Peyer's patch (tissue), 4 donors: Measurements from ENCODE around the gene L1CAM. TPM values are rescaled to one million over a fixed set of nuclear protein-coding genes. Genes with fewer than 3 reads are reported as not detected.

Experiments
- DNase-seq, 3 donors: peaks; one replicate each; pipeline ENCODE4 v3.0.0-alpha.2; 2017 to 2019
- H3K27ac ChIP-seq, 4 donors: fragments of 200-600 bp; sonication (generic); one replicate each; pipeline ENCODE4 v1.5.1; 2016 to 2019
- H3K27me3 ChIP-seq, 2 donors: fragments of 200-600 bp; sonication (generic); one replicate each; pipeline ENCODE4 v1.5.1; 2019
- H3K36me3 ChIP-seq, 3 donors: fragments of 200-600 bp; sonication (generic); one replicate each; pipeline ENCODE4 v1.5.1; 2016 to 2019
- H3K4me1 ChIP-seq, 4 donors: fragments of 200-600 bp; sonication (generic); one replicate each; pipeline ENCODE4 v1.5.1; 2016 to 2019
- H3K4me3 ChIP-seq, 4 donors: fragments of 200-600 bp; sonication (generic); 1 replicate in 3 of 4; 2 replicates in 1 of 4; pipeline ENCODE4 v1.5.1; 2016 to 2019; ENCODE audit warnings: mild to moderate bottlenecking in 1 of 4
- H3K9me3 ChIP-seq, 4 donors: fragments of 200-600 bp; sonication (generic); one replicate each; pipeline ENCODE4 v1.5.1; 2016 to 2019; ENCODE audit warnings: mild to moderate bottlenecking in 1 of 4
- POLR2A ChIP-seq, 2 donors: fragments of 450-650 bp; IDR thresholded peaks; one replicate each; pipeline ENCODE4 v1.5.1; 2017; ENCODE audit warnings: antibody characterized with exemption in 2 of 2, mild to moderate bottlenecking in 2 of 2, moderate library complexity in 2 of 2
- total RNA-seq, 4 donors: library from RNA; depleted of rRNA; stranded (reverse); fragments of >200 nt; gene quantifications; one replicate each; pipeline ENCODE4 v1.1.0, GENCODE V29; 2016
- TF ChIP-seq, protein P1 (sequence below), 6 experiments: fragments of 450-650 bp in 4 of 6; fragments of 200-600 bp in 2 of 6; sonication (generic) in 1 of 6; IDR thresholded peaks; one replicate each; pipeline ENCODE4 v1.5.1; 2017 to 2019; ENCODE audit warnings: antibody characterized with exemption in 6 of 6, mild to moderate bottlenecking in 3 of 6, moderate library complexity in 1 of 6

Gene L1CAM
- total RNA-seq, 4 donors from 2014 or later = 1.8 to 7.4 (median 4.6) TPM

DNA sequence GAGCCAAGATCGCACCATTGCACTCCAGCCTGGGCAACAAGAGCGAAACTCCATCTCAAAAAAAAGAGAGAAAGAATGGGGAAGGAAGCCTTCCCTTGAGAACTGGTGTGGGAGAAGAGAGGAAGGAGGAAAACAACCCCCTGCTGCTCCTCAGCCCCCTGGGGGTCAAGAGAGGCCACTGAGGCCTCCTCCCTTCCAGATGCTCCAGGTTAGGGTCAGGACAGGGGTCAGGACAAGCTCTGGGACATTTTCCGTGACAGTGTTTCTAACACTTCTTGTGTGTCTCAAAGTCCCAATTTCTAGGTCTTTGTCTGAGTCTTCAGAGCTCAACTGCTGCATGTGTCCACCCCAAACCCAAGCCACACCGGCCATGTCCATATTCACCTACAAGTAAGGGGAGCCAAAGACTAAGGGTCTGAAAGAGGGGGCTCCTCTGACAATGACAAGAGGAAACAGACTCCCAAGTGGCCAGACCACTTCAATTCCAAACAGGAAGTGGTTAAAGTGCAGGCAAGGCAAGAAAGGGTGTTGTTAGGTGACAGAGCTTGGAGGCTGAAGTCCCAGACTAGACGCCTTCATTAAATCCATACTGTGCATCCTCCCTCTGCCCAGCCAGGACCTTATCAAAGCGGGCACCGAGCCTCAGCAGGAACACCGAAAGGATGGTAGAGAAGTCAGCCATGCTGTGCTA is 8.3 kb downstream of the L1CAM start:
- Histone ChIP-seq H3K36me3 (no peaks in the 10 kb centered on the region), H3K4me1 (peaks cover 0 to 4% (median 0%) of the 10 kb centered on the region in 4 donors), H3K27me3 (no peaks in the 10 kb centered on the region), H3K4me3 (no peak overlapping the region), H3K27ac (no peak overlapping the region), H3K9me3 (no peaks in the 10 kb centered on the region)
- no peak for DNase-seq
- TF ChIP-seq POLR2A (IDR thresholded peaks at IDR 0.05) = no peak
- TF ChIP-seq, protein P1, sequence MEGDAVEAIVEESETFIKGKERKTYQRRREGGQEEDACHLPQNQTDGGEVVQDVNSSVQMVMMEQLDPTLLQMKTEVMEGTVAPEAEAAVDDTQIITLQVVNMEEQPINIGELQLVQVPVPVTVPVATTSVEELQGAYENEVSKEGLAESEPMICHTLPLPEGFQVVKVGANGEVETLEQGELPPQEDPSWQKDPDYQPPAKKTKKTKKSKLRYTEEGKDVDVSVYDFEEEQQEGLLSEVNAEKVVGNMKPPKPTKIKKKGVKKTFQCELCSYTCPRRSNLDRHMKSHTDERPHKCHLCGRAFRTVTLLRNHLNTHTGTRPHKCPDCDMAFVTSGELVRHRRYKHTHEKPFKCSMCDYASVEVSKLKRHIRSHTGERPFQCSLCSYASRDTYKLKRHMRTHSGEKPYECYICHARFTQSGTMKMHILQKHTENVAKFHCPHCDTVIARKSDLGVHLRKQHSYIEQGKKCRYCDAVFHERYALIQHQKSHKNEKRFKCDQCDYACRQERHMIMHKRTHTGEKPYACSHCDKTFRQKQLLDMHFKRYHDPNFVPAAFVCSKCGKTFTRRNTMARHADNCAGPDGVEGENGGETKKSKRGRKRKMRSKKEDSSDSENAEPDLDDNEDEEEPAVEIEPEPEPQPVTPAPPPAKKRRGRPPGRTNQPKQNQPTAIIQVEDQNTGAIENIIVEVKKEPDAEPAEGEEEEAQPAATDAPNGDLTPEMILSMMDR (IDR thresholded peaks at IDR 0.05) = no peak

DNA sequence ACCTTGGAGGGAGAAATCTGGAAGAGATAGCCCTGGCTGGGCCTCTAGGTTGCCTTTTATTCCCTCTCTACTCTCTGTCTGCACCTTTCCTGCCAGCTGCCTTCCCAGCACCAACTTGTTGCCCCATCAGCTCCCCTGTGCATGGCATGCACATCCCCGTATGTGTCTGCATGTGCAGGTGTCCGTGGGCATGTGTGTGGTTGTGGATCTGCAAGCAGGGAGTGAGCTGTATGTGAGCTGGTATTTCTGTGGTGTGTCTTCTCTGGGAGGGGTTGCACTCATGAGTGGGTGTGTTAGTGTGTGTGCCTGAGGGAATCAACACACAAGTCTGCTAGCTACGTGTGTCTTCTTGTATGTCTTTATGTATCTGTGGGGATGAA is 9.9 kb downstream of the L1CAM start:
- peaks cover 0 to 4% (median 0%) of the 10 kb centered on the region in 4 donors for H3K4me1 ChIP-seq
- H3K27ac ChIP-seq = no peak overlapping the region
- TF ChIP-seq, protein P1 (IDR thresholded peaks at IDR 0.05) = no peak
- no peak for TF ChIP-seq POLR2A (IDR thresholded peaks at IDR 0.05)
- no peaks in the 10 kb centered on the region for H3K27me3 ChIP-seq
- no peak overlapping the region for H3K4me3 ChIP-seq
- H3K36me3 ChIP-seq = no peaks in the 10 kb centered on the region
- no peak for DNase-seq
- no peaks in the 10 kb centered on the region for H3K9me3 ChIP-seq

DNA sequence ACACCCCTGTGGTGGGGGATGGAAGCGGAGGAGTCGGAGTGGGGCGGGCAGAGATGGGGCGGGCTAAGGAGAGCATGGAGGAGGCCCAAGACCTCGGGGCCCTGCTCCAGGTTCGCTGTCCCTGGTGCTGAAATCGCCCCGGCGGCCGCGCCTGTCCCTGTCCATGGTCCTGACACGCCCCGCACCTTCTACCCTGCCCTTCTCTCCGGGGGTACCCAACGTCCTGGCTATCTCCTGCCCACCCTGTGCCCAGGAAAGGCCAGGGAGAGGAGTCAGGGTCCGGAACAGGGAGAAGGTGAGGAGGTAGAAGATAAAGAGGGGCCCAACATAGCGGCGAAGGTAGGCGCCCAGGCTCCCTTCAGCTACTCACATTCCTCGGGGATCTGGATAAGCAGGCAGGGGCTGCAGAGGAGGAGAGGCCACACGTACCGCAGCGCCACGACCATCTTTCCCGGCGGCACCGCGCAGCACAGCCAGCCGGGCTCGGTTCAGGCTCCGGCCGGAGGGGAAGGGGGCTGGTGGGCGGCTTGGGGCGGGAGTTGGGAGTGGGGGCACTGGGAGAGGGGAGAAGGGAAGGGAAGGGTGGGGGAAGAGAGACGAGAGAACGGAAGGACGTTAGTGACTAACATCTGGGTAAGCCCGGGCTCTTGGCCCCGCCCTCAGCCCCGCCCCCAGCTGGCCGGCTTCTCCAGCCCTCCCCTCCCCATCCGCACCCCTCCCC is 10.4 kb downstream of the L1CAM start:
- TF ChIP-seq, protein P1 (IDR thresholded peaks at IDR 0.05) = no peak
- TF ChIP-seq POLR2A (IDR thresholded peaks at IDR 0.05) = no peak
- peak; percentile 24 to 68 (median 66) for DNase-seq
- Histone ChIP-seq H3K36me3 (no peaks in the 10 kb centered on the region), H3K4me3 (no peak overlapping the region), H3K9me3 (no peaks in the 10 kb centered on the region), H3K27me3 (no peaks in the 10 kb centered on the region), H3K27ac (no peak overlapping the region), H3K4me1 (peaks cover 0 to 4% (median 0%) of the 10 kb centered on the region in 4 donors)

DNA sequence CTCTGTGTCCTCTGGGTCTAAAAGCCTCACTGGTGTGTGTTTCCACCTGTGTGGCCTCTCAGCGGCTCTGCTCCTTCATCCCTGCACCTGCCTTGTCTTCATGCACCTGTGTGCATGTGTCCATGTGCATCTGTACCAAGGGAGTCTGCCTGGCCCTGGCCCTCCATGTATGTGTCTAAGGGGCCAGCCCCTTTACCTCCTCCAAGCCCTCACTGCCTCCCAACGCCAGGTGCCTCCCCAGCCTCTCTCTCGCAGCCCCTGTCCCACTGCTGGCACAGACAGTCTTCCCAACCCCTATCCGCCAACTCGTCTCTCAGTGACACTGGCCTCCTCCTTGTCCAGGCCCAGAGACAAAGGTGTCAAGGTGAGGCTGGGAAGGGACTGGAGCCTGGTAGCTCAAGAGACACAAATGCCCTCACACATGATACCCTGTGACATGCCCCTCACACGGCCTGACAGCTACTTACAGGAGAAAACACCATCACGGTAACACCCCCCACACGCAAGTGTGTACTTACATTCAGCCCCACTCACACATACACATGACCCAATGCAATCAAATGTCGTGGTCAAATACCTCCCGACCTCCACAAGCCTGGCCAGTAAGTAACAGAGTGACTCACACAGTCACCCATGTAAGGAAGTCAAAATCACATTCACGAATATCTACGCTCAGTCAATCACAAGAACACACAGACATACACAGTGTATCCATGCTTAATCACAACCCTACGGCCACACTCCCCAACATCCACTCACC is 11.4 kb downstream of the L1CAM start:
- H3K4me3 ChIP-seq = no peak overlapping the region
- TF ChIP-seq, protein P1 (IDR thresholded peaks at IDR 0.05) = no peak
- TF ChIP-seq POLR2A (IDR thresholded peaks at IDR 0.05) = no peak
- no peaks in the 10 kb centered on the region for H3K27me3 ChIP-seq
- no peaks in the 10 kb centered on the region for H3K9me3 ChIP-seq
- no peak overlapping the region for H3K27ac ChIP-seq
- peaks cover 0 to 4% (median 0%) of the 10 kb centered on the region in 4 donors for H3K4me1 ChIP-seq
- DNase-seq = no peak
- no peaks in the 10 kb centered on the region for H3K36me3 ChIP-seq

DNA sequence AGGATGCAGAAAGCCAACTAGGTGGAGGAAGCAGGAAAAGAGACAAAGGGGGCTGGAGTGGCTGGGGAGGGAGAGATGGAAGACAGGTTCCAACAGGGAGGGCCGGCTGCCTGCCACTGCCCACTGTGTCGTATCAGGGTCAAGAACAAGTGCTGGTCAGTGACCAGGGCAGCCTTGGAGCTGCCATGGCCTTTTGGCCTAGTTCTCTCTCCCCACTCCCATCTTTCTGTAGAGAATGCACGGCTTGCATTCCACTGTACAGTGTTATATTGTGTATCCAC is 11.9 kb downstream of the L1CAM start:
- H3K36me3 ChIP-seq = no peaks in the 10 kb centered on the region
- H3K9me3 ChIP-seq = no peaks in the 10 kb centered on the region
- TF ChIP-seq, protein P1 (IDR thresholded peaks at IDR 0.05) = no peak
- no peak for TF ChIP-seq POLR2A (IDR thresholded peaks at IDR 0.05)
- no peak overlapping the region for H3K27ac ChIP-seq
- H3K27me3 ChIP-seq = no peaks in the 10 kb centered on the region
- no peak for DNase-seq
- H3K4me1 ChIP-seq = peaks cover 0 to under 1% (median 0%) of the 10 kb centered on the region in 4 donors
- no peak overlapping the region for H3K4me3 ChIP-seq
